ENCODE measurements around the gene NGEF.

GRCh38 chr2:233060980-233061590 lies 48.0 kb upstream of the NGEF start:
- TF ChIP-seq CTCF (IDR thresholded peaks at IDR 0.05) (no peak), POLR2A (IDR thresholded peaks at IDR 0.05) (no peak), POLR2AphosphoS5 (IDR thresholded peaks at IDR 0.05) (no peak)
